ENCODE data around the gene FGD4. TPM values are rescaled to one million over a fixed set of nuclear protein-coding genes. Genes with fewer than 3 reads are reported as not detected.

Gene FGD4
- total RNA-seq, 1 experiment from 2014 or later: 54.3 TPM

- H3K27ac Mint-ChIP-seq: no peak overlapping the region
- Histone ChIP-seq H3T11ph (ENCODE audit: low read length) (no peak overlapping the region), H3K18ac (ENCODE audit: insufficient read length, low read depth, low read length) (no peak overlapping the region), H3K79me1 (ENCODE audit: insufficient read depth, low read depth, low read length, poor library complexity, severe bottlenecking) (no peaks in the 10 kb centered on the region), H2AFZ (ENCODE audit: low read length) (no peak overlapping the region), H2BK5ac (ENCODE audit: insufficient read length, low read length) (no peak overlapping the region), H3K9ac (ENCODE audit: extremely low read depth, insufficient read length, low read length) (no peak overlapping the region), H3K4me2 (ENCODE audit: insufficient read depth, insufficient read length, low read length) (no peak overlapping the region), H3K4me1 (ENCODE audit: insufficient read depth, low read length) (no peaks in the 10 kb centered on the region), H2BK12ac (ENCODE audit: insufficient read length, low read depth, low read length) (no peak overlapping the region), H2BK15ac (ENCODE audit: low read depth, low read length) (no peak overlapping the region), H2AK5ac (ENCODE audit: insufficient read length, low read length) (no peak overlapping the region), H3K9me3 (ENCODE audit: control insufficient read depth, low read depth, low read length) (no peaks in the 10 kb centered on the region), H4K8ac (replicated peaks; ENCODE audit: insufficient read length, low read depth, low read length) (no peak overlapping the region), H2BK120ac (ENCODE audit: low read depth, low read length, poor library complexity, severe bottlenecking) (no peak overlapping the region), H3K4ac (ENCODE audit: low read depth, low read length) (no peak overlapping the region), H3K23me2 (ENCODE audit: insufficient read length, low read depth, low read length, poor library complexity, severe bottlenecking) (no peaks in the 10 kb centered on the region), H4K20me1 (ENCODE audit: control insufficient read depth, insufficient read depth, insufficient read length) (no peaks in the 10 kb centered on the region), H3K79me2 (ENCODE audit: insufficient read depth, low read length) (no peaks in the 10 kb centered on the region), H3K23ac (ENCODE audit: insufficient read length, low read depth, low read length) (no peak overlapping the region), H3K27ac (ENCODE audit: insufficient read length, low read depth, low read length) (no peak overlapping the region), H2BK20ac (ENCODE audit: low read depth, low read length, poor library complexity, severe bottlenecking) (no peak overlapping the region), H3K14ac (ENCODE audit: insufficient read depth, low read length) (no peak overlapping the region), H3K56ac (ENCODE audit: insufficient read length, low read depth, low read length) (no peak overlapping the region), H4K5ac (ENCODE audit: insufficient read length, low read depth, low read length) (no peak overlapping the region), H4K91ac (ENCODE audit: insufficient read length, low read depth, low read length) (no peak overlapping the region), H3K27me3 (ENCODE audit: insufficient read depth, low read length) (no peaks in the 10 kb centered on the region)
- peaks cover 7 to 9% of the 10 kb centered on the region in 2 experiments for H3K4me1 Mint-ChIP-seq
- H3K27me3 Mint-ChIP-seq (ENCODE audit: low read depth): no peaks in the 10 kb centered on the region
- no CpG with 5 or more reads among the region's 1 CpG for WGBS (ENCODE audit: extremely low coverage, insufficient read length, low lambda C conversion rate)
- H3K36me3 Mint-ChIP-seq (ENCODE audit: insufficient read depth in 1 of 3, low read depth in 3 of 3): peaks cover 0 to 15% (median 3%) of the 10 kb centered on the region in 3 experiments; a peak in 3 of 7 replicates
- no peak for DNase-seq
- no peak overlapping the region for H3K4me3 Mint-ChIP-seq
- H3K9me3 Mint-ChIP-seq: peaks cover 13 to 17% of the 10 kb centered on the region in 2 experiments
- TF ChIP-seq, protein P1, sequence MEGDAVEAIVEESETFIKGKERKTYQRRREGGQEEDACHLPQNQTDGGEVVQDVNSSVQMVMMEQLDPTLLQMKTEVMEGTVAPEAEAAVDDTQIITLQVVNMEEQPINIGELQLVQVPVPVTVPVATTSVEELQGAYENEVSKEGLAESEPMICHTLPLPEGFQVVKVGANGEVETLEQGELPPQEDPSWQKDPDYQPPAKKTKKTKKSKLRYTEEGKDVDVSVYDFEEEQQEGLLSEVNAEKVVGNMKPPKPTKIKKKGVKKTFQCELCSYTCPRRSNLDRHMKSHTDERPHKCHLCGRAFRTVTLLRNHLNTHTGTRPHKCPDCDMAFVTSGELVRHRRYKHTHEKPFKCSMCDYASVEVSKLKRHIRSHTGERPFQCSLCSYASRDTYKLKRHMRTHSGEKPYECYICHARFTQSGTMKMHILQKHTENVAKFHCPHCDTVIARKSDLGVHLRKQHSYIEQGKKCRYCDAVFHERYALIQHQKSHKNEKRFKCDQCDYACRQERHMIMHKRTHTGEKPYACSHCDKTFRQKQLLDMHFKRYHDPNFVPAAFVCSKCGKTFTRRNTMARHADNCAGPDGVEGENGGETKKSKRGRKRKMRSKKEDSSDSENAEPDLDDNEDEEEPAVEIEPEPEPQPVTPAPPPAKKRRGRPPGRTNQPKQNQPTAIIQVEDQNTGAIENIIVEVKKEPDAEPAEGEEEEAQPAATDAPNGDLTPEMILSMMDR (conservative IDR thresholded peaks at IDR 0.05): no peak
Measured at GRCh38 chr12:32669584-32669983, 270.2 kb downstream of the FGD4 start.
